MCF 10A (cell line): ENCODE measurements around the gene FBXL4. TPM values are rescaled to one million over a fixed set of nuclear protein-coding genes. Genes with fewer than 3 reads are reported as not detected.

Experiments used
- BruUV-seq: library from RNA; stranded (reverse); fragments of 400-500 nt; replicated peaks from 2 replicates; lab custom pipeline; 2021; lab: Mats Ljungman, UMichigan
- CTCF ChIA-PET: fragments of 300-600 bp; sonication (Branson Sonifier 250); formaldehyde crosslinking; extraction: SDS; loops from one replicate; lab custom pipeline; 2021; ENCODE audit warnings: antibody characterized with exemption, inconsistent platforms; lab: Yijun Ruan, JAX
- POLR2A ChIA-PET: fragments of 300-600, 350-650 bp; sonication (Branson Sonifier 250); formaldehyde crosslinking; extraction: SDS; loops from one replicate; lab custom pipeline; 2020; ENCODE audit warnings: antibody characterized with exemption, inconsistent platforms; lab: Yijun Ruan, JAX
- DNase-seq: peaks from one replicate; pipeline ENCODE4 v3.0.0-alpha.2; 2018; ENCODE audit not compliant: unreplicated experiment
- H3K27ac Mint-ChIP-seq: one replicate; pipeline ENCODE4 v1.8.0; 2022; ENCODE audit warnings: mild to moderate bottlenecking, low read depth, mixed read lengths; ENCODE audit not compliant: unreplicated experiment
- H3K27me3 Mint-ChIP-seq: one replicate; pipeline ENCODE4 v1.8.0; 2022; ENCODE audit warnings: mixed read lengths; ENCODE audit not compliant: insufficient read depth, unreplicated experiment
- H3K36me3 Mint-ChIP-seq: one replicate; pipeline ENCODE4 v1.8.0; 2022; ENCODE audit warnings: mild to moderate bottlenecking, moderate library complexity, mixed read lengths; ENCODE audit not compliant: insufficient read depth, unreplicated experiment
- H3K4me1 Mint-ChIP-seq: one replicate; pipeline ENCODE4 v1.8.0; 2022; ENCODE audit warnings: mixed read lengths; ENCODE audit not compliant: insufficient read depth, unreplicated experiment
- H3K4me3 Mint-ChIP-seq: one replicate; pipeline ENCODE4 v1.8.0; 2022; ENCODE audit warnings: mild to moderate bottlenecking, moderate library complexity, mixed read lengths; ENCODE audit not compliant: unreplicated experiment
- H3K9me3 Mint-ChIP-seq: one replicate; pipeline ENCODE4 v1.8.0; 2022; ENCODE audit warnings: mixed read lengths; ENCODE audit not compliant: unreplicated experiment
- CTCF ChIP-seq: fragments of 200-600 bp; IDR thresholded peaks from one replicate; pipeline ENCODE4 v1.8.0; 2022; ENCODE audit warnings: antibody characterized with exemption, mild to moderate bottlenecking; ENCODE audit not compliant: unreplicated experiment
- intact Hi-C: fragments of 100-400 bp; cut with micrococcal nuclease; formaldehyde crosslinking; loops from 2 replicates; pipeline ENCODE4 v1.14.1; 2022
- total RNA-seq: library from RNA; stranded (reverse); gene quantifications from 2 replicates; pipeline ENCODE4 v1.2.3, GENCODE V29; 2022

FBXL4 gene
- total RNA-seq, 1 experiment from 2014 or later, result 15.7 TPM

GRCh38 chr6:98959631-98960030 is 11.9 kb upstream of the FBXL4 start:
- no TSS peak for BruUV-seq

GRCh38 chr6:98958776-98959175 is 11.0 kb upstream of the FBXL4 start:
- Mint-ChIP-seq H3K27ac (no peak overlapping the region), H3K9me3 (no peaks in the 10 kb centered on the region), H3K27me3 (peaks cover 17% of the 10 kb centered on the region), H3K36me3 (no peaks in the 10 kb centered on the region), H3K4me3 (no peak overlapping the region), H3K4me1 (no peaks in the 10 kb centered on the region)
- BruUV-seq, result no TSS peak
- intact Hi-C loops, result no loop called here
- TF ChIP-seq CTCF, result no peak
- ChIA-PET CTCF (interaction anchor here (0.6 to 0.9 kb wide), 2 partner anchors 136 to 157 kb away, joined by 3 to 5 read pairs; no protein-coding TSS in a partner anchor), POLR2A (interaction anchor here (0.6 to 1.1 kb wide), 3 partner anchors 9 to 421 kb away, joined by 3 read pairs; no protein-coding TSS in a partner anchor)
- no peak for DNase-seq

More at GRCh38 chr6:98959631-98960030, 11.9 kb upstream of the FBXL4 start:
- ChIA-PET POLR2A (no interaction called here), CTCF (no interaction called here)
- Mint-ChIP-seq H3K4me1 (no peaks in the 10 kb centered on the region), H3K4me3 (no peak overlapping the region), H3K9me3 (no peaks in the 10 kb centered on the region), H3K27ac (no peak overlapping the region), H3K27me3 (peaks cover 25% of the 10 kb centered on the region), H3K36me3 (no peaks in the 10 kb centered on the region)
- intact Hi-C loops, result no loop called here
- no peak for DNase-seq
- no peak for TF ChIP-seq CTCF

- BruUV-seq, result no TSS peak
- peaks cover 10% of the 10 kb centered on the region for H3K27me3 Mint-ChIP-seq
- no peaks in the 10 kb centered on the region for H3K4me1 Mint-ChIP-seq
- no peak overlapping the region for H3K4me3 Mint-ChIP-seq
- CTCF ChIA-PET, result interaction anchor here (0.6 to 1.1 kb wide), 2 partner anchors 285 to 1194 kb away, joined by 3 read pairs; no protein-coding TSS in a partner anchor
- H3K36me3 Mint-ChIP-seq, result no peaks in the 10 kb centered on the region
- TF ChIP-seq CTCF, result no peak
- intact Hi-C loops, result no loop called here
- POLR2A ChIA-PET, result interaction anchor here (0.9 to 1.3 kb wide), 2 partner anchors 9 to 11 kb away, joined by 4 to 6 read pairs; partner anchors contain the start of gene FBXL4
- H3K9me3 Mint-ChIP-seq, result no peaks in the 10 kb centered on the region
- DNase-seq, result peak; percentile 79
- H3K27ac Mint-ChIP-seq, result no peak overlapping the region
Measured at GRCh38 chr6:98957450-98957849, 9.7 kb upstream of the FBXL4 start.

GRCh38 chr6:98949589-98949988 is 1.8 kb upstream of the FBXL4 start:
- intact Hi-C loops, result loop anchor here (10.0 kb wide), 1 partner anchor 475 kb away; the partner anchor contains the start of gene PNISR
- Mint-ChIP-seq H3K4me3 (no peak overlapping the region), H3K27me3 (peaks cover 11% of the 10 kb centered on the region), H3K36me3 (no peaks in the 10 kb centered on the region), H3K27ac (no peak overlapping the region), H3K9me3 (peaks cover 6% of the 10 kb centered on the region), H3K4me1 (peaks cover 19% of the 10 kb centered on the region)
- no TSS peak for BruUV-seq
- TF ChIP-seq CTCF, result no peak
- ChIA-PET CTCF (no interaction called here), POLR2A (no interaction called here)
- DNase-seq, result no peak
